ENCODE results near the gene SRGN. TPM values are rescaled to one million over a fixed set of nuclear protein-coding genes. Genes with fewer than 3 reads are reported as not detected.

SRGN gene
- total and polyA plus RNA-seq, 2 of the 8 experiments (the other 6 are each of a cell fraction or from before 2014, with no cell fraction given), result 0.06 TPM; not detected in 1

- TF ChIP-seq, protein P1, sequence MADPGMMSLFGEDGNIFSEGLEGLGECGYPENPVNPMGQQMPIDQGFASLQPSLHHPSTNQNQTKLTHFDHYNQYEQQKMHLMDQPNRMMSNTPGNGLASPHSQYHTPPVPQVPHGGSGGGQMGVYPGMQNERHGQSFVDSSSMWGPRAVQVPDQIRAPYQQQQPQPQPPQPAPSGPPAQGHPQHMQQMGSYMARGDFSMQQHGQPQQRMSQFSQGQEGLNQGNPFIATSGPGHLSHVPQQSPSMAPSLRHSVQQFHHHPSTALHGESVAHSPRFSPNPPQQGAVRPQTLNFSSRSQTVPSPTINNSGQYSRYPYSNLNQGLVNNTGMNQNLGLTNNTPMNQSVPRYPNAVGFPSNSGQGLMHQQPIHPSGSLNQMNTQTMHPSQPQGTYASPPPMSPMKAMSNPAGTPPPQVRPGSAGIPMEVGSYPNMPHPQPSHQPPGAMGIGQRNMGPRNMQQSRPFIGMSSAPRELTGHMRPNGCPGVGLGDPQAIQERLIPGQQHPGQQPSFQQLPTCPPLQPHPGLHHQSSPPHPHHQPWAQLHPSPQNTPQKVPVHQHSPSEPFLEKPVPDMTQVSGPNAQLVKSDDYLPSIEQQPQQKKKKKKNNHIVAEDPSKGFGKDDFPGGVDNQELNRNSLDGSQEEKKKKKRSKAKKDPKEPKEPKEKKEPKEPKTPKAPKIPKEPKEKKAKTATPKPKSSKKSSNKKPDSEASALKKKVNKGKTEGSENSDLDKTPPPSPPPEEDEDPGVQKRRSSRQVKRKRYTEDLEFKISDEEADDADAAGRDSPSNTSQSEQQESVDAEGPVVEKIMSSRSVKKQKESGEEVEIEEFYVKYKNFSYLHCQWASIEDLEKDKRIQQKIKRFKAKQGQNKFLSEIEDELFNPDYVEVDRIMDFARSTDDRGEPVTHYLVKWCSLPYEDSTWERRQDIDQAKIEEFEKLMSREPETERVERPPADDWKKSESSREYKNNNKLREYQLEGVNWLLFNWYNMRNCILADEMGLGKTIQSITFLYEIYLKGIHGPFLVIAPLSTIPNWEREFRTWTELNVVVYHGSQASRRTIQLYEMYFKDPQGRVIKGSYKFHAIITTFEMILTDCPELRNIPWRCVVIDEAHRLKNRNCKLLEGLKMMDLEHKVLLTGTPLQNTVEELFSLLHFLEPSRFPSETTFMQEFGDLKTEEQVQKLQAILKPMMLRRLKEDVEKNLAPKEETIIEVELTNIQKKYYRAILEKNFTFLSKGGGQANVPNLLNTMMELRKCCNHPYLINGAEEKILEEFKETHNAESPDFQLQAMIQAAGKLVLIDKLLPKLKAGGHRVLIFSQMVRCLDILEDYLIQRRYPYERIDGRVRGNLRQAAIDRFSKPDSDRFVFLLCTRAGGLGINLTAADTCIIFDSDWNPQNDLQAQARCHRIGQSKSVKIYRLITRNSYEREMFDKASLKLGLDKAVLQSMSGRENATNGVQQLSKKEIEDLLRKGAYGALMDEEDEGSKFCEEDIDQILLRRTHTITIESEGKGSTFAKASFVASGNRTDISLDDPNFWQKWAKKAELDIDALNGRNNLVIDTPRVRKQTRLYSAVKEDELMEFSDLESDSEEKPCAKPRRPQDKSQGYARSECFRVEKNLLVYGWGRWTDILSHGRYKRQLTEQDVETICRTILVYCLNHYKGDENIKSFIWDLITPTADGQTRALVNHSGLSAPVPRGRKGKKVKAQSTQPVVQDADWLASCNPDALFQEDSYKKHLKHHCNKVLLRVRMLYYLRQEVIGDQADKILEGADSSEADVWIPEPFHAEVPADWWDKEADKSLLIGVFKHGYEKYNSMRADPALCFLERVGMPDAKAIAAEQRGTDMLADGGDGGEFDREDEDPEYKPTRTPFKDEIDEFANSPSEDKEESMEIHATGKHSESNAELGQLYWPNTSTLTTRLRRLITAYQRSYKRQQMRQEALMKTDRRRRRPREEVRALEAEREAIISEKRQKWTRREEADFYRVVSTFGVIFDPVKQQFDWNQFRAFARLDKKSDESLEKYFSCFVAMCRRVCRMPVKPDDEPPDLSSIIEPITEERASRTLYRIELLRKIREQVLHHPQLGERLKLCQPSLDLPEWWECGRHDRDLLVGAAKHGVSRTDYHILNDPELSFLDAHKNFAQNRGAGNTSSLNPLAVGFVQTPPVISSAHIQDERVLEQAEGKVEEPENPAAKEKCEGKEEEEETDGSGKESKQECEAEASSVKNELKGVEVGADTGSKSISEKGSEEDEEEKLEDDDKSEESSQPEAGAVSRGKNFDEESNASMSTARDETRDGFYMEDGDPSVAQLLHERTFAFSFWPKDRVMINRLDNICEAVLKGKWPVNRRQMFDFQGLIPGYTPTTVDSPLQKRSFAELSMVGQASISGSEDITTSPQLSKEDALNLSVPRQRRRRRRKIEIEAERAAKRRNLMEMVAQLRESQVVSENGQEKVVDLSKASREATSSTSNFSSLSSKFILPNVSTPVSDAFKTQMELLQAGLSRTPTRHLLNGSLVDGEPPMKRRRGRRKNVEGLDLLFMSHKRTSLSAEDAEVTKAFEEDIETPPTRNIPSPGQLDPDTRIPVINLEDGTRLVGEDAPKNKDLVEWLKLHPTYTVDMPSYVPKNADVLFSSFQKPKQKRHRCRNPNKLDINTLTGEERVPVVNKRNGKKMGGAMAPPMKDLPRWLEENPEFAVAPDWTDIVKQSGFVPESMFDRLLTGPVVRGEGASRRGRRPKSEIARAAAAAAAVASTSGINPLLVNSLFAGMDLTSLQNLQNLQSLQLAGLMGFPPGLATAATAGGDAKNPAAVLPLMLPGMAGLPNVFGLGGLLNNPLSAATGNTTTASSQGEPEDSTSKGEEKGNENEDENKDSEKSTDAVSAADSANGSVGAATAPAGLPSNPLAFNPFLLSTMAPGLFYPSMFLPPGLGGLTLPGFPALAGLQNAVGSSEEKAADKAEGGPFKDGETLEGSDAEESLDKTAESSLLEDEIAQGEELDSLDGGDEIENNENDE (IDR thresholded peaks at IDR 0.05; ENCODE audit: insufficient replicate concordance, low read length), result no peak
- TF ChIP-seq RBBP5 (IDR thresholded peaks at IDR 0.05; ENCODE audit: borderline replicate concordance, low read depth, low read length) (no peak), GABPA (IDR thresholded peaks at IDR 0.05; ENCODE audit: borderline replicate concordance, insufficient read depth, low read length) (no peak), CBX5 (IDR thresholded peaks at IDR 0.05; ENCODE audit: low read depth, low read length) (no peak), POLR2A (IDR thresholded peaks at IDR 0.05; ENCODE audit: control extremely low read depth in 1 of 2, low read depth in 2 of 2, low read length in 2 of 2) (no peak)
Measured at GRCh38 chr10:69151984-69152383, 64.1 kb downstream of the SRGN start (continued).
